Transverse colon (tissue), 4 donors: ENCODE data around the gene PROX1. TPM values are rescaled to one million over a fixed set of nuclear protein-coding genes. Genes with fewer than 3 reads are reported as not detected.

Experiments used
- DNase-seq: peaks from one replicate; pipeline ENCODE4 v3.0.0-alpha.2; 2019
- H3K27ac ChIP-seq, 4 donors: fragments of 200-600 bp; sonication (generic); 2 replicates each; pipeline ENCODE4 v1.5.1; 2016 to 2018; ENCODE audit warnings: inconsistent platforms in 4 of 4
- H3K27me3 ChIP-seq: fragments of 200-600 bp; sonication (generic); 2 replicates; pipeline ENCODE4 v1.5.1; 2017; ENCODE audit warnings: inconsistent platforms
- H3K36me3 ChIP-seq, 4 donors: fragments of 200-600 bp; sonication (generic); 2 replicates each; pipeline ENCODE4 v1.5.1; 2017 to 2019; ENCODE audit warnings: inconsistent platforms in 4 of 4
- H3K4me1 ChIP-seq, 4 donors: fragments of 200-600 bp; sonication (generic); 2 replicates each; pipeline ENCODE4 v1.5.1; 2017 to 2020; ENCODE audit warnings: inconsistent platforms in 4 of 4
- H3K4me3 ChIP-seq, 4 donors: fragments of 200-600 bp; sonication (generic); 1 replicate in 1 of 4; 2 replicates in 3 of 4; pipeline versions ENCODE4 v1.5.1 to v1.6.1; 2017 to 2019; ENCODE audit warnings: inconsistent platforms in 4 of 4
- H3K9me3 ChIP-seq, 2 donors: fragments of 200-600 bp; sonication (generic); 2 replicates each; pipeline ENCODE4 v1.5.1; 2017 to 2019; ENCODE audit warnings: inconsistent platforms in 2 of 2
- EP300 ChIP-seq: sonication (generic); formaldehyde crosslinking; IDR thresholded peaks from one replicate; pipeline ENCODE4 v1.6.1; 2017; ENCODE audit warnings: antibody characterized with exemption, low read depth
- POLR2A ChIP-seq: fragments of 450-650 bp; IDR thresholded peaks from one replicate; pipeline ENCODE4 v1.6.1; 2016; ENCODE audit warnings: antibody characterized with exemption, mild to moderate bottlenecking, moderate library complexity
- POLR2AphosphoS5 ChIP-seq, 3 donors: sonication (generic); formaldehyde crosslinking; IDR thresholded peaks; one replicate each; pipeline ENCODE4 v1.6.1; 2016; ENCODE audit warnings: antibody characterized with exemption in 3 of 3
- WGBS, 2 donors: methylation state at CpG; one replicate each; pipeline ENCODE4 v1.1.5; 2018; ENCODE audit warnings: low coverage in 1 of 2; 5-methylcytosine and 5-hydroxymethylcytosine counted together
- in situ Hi-C, 4 donors: fragments of 200-750 bp; cut with MboI; loops; one replicate each; pipeline versions ENCODE4 v1.15.0 to v1.15.1; 2017; ENCODE audit warnings: low sequenced_read_pairs in 3 of 4, low pct_ligation_motif_present in 1 of 4, low pct_unique_long_range_greater_than_20kb in 1 of 4
- intact Hi-C: fragments of 100-400 bp; cut with DNase I; formaldehyde crosslinking; loops from one replicate; pipeline ENCODE4 v1.15.1; 2023; ENCODE audit warnings: low total_unique reads
- total RNA-seq, 4 donors: library from RNA; depleted of rRNA; stranded (reverse); fragments of >200 nt; gene quantifications; one replicate each; pipeline ENCODE4 v1.1.0, GENCODE V29; 2016
- TF ChIP-seq, protein P1 (sequence below), 5 experiments: fragments of 200-600 bp in 3 of 5; fragments of 450-650 bp in 2 of 5; sonication (generic) in 3 of 5; IDR thresholded peaks; 1 replicate in 2 of 5; 2 replicates in 3 of 5; pipeline ENCODE4 v1.5.1; 2016 to 2017; ENCODE audit warnings: antibody characterized with exemption in 5 of 5, inconsistent platforms in 3 of 5, mild to moderate bottlenecking in 2 of 5, moderate library complexity in 1 of 5

The PROX1 gene
- total RNA-seq, 4 donors from 2014 or later, result 3.4 to 16.1 (median 8.0) TPM

DNA sequence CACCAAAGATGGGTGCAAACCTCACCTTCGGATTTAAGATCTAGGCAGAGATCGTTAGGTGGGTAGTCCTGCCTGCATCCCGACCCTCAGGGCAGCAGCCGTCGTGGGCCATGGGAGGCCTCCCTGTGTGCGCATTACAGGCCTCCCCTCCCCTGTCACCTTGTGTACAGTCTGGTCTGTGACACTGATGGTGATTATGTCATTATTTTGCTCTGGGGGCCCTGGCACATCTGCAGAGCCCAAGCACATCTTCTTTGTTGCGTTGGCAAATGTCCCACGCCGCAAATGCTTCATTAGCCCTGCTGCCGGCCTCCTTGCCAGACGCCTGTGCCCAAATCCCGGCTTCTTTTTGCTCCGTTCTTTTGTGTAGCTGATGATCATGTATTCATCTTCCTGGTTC, 31.7 kb downstream of the PROX1 start:
- Histone ChIP-seq H3K4me1 (no peaks in the 10 kb centered on the region), H3K36me3 (no peaks in the 10 kb centered on the region), H3K4me3 (no peak overlapping the region), H3K9me3 (no peaks in the 10 kb centered on the region), H3K27me3 (no peaks in the 10 kb centered on the region), H3K27ac (no peak overlapping the region)
- in situ Hi-C loops (no loop called here), intact Hi-C loops (no loop called here)
- WGBS, 2 donors, result 90% methylated on average over 13 of the region's 13 CpGs; no CpG with 5 or more reads in 1 of the 2 donors
- no peak for DNase-seq
- TF ChIP-seq EP300, result no peak
- TF ChIP-seq POLR2A, result no peak
- TF ChIP-seq POLR2AphosphoS5 (IDR thresholded peaks at IDR 0.05), result no peak
- TF ChIP-seq, protein P1, sequence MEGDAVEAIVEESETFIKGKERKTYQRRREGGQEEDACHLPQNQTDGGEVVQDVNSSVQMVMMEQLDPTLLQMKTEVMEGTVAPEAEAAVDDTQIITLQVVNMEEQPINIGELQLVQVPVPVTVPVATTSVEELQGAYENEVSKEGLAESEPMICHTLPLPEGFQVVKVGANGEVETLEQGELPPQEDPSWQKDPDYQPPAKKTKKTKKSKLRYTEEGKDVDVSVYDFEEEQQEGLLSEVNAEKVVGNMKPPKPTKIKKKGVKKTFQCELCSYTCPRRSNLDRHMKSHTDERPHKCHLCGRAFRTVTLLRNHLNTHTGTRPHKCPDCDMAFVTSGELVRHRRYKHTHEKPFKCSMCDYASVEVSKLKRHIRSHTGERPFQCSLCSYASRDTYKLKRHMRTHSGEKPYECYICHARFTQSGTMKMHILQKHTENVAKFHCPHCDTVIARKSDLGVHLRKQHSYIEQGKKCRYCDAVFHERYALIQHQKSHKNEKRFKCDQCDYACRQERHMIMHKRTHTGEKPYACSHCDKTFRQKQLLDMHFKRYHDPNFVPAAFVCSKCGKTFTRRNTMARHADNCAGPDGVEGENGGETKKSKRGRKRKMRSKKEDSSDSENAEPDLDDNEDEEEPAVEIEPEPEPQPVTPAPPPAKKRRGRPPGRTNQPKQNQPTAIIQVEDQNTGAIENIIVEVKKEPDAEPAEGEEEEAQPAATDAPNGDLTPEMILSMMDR (IDR thresholded peaks at IDR 0.05), result no peak

GRCh38 chr1:214021321-214021720, 33.5 kb downstream of the PROX1 start:
- H3K27me3 ChIP-seq, result no peaks in the 10 kb centered on the region
- in situ Hi-C loops (no loop called here), intact Hi-C loops (no loop called here)
- no peak overlapping the region for H3K27ac ChIP-seq
- TF ChIP-seq POLR2A (no peak), POLR2AphosphoS5 (IDR thresholded peaks at IDR 0.05) (no peak), EP300 (no peak)
- TF ChIP-seq, protein P1 (IDR thresholded peaks at IDR 0.05), result no peak
- no peaks in the 10 kb centered on the region for H3K9me3 ChIP-seq
- WGBS, 2 donors, result 64 to 70% methylated on average over 2 to 3 of the region's 3 CpGs
- DNase-seq, result no peak
- H3K36me3 ChIP-seq, result no peaks in the 10 kb centered on the region
- no peak overlapping the region for H3K4me3 ChIP-seq
- H3K4me1 ChIP-seq, result no peaks in the 10 kb centered on the region

- Histone ChIP-seq H3K27ac (no peak overlapping the region), H3K4me1 (no peaks in the 10 kb centered on the region), H3K36me3 (no peaks in the 10 kb centered on the region), H3K27me3 (no peaks in the 10 kb centered on the region), H3K4me3 (no peak overlapping the region), H3K9me3 (no peaks in the 10 kb centered on the region)
- intact Hi-C loops (no loop called here), in situ Hi-C loops (no loop called here)
- DNase-seq, result no peak
- WGBS, 2 donors, result 80% methylated on average over 5 of the region's 5 CpGs; no CpG with 5 or more reads in 1 of the 2 donors
- TF ChIP-seq EP300 (no peak), POLR2A (no peak), POLR2AphosphoS5 (IDR thresholded peaks at IDR 0.05) (no peak)
- TF ChIP-seq, protein P1 (IDR thresholded peaks at IDR 0.05), result no peak
Observed at GRCh38 chr1:214022229-214022791, 34.5 kb downstream of the PROX1 start.

DNA sequence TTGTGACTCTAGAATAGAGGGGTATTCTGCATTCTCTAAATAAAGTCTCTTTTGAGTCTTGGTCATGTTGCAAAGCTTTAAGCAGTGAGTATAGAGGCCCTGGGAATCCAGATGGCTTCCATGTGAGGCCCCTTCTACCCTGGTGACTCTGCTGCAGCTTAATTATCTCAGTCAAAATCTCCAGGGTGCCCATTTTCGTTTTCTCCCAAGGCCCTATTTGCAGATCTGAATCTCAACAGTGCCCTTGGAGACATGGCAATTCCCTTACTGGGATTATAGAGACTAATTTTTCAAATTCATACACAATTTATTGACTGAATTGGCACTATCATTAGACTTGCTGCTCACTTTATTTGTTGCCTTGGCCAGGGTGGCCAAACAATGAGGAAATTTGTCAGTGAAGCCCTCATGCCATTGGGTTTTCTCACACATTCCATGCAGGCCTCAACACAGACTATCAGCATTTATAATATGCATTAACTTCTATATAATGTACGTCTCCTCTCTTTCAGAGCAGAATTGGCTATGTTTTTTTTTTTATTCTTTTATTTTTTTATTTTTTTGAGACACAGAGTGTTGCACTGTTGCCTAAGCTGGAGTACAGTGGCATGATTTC, 35.1 kb downstream of the PROX1 start:
- H3K4me3 ChIP-seq, result no peak overlapping the region
- in situ Hi-C loops (no loop called here), intact Hi-C loops (no loop called here)
- WGBS, 2 donors, result 80 to 83% methylated on average over 2 of the region's 2 CpGs
- no peaks in the 10 kb centered on the region for H3K36me3 ChIP-seq
- H3K27ac ChIP-seq, result no peak overlapping the region
- TF ChIP-seq EP300 (no peak), POLR2AphosphoS5 (IDR thresholded peaks at IDR 0.05) (no peak), POLR2A (no peak)
- TF ChIP-seq, protein P1 (IDR thresholded peaks at IDR 0.05), result no peak
- no peak for DNase-seq
- no peaks in the 10 kb centered on the region for H3K9me3 ChIP-seq
- no peaks in the 10 kb centered on the region for H3K27me3 ChIP-seq
- H3K4me1 ChIP-seq, result no peaks in the 10 kb centered on the region
